HT-29 (cell line): Measurements from ENCODE around the gene USP20. TPM values are rescaled to one million over a fixed set of nuclear protein-coding genes. Genes with fewer than 3 reads are reported as not detected.
A peak's percentile ranks its signal among the peaks of the same experiment; 100 is the strongest.

Experiments
- DNase-seq: peaks from one replicate; pipeline ENCODE4 v3.0.0-alpha.2; 2015; ENCODE audit warnings: low spot score
- total RNA-seq: library from RNA; depleted of rRNA; stranded (reverse); fragments of >200 nt; shearing (Covaris generic); gene quantifications from 2 replicates; pipeline ENCODE4 v1.2.3, GENCODE V29; 2014

USP20 gene
- total RNA-seq, 1 experiment from 2014 or later = 12.4 TPM

DNA sequence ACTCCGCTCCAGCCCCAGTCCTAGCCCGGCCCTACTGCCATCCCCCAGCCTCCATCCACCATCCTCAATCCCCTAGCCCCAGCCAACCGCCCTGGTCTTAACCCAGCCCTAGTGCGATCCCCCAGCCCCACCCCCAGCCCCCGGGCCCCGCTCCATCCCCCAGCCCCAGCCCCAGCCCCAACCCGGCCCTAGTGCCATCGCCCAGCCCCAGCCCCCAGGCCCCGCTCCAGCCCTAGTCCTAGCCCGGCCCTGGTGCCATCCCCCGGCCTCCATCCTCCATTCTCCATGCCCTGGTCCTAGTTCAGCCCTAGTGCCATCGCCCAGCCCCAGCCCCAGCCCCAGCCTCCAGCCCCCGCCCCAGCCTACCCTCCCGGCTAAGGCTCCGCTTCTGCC, 11.7 kb upstream of the USP20 start:
- no peak for DNase-seq

DNA sequence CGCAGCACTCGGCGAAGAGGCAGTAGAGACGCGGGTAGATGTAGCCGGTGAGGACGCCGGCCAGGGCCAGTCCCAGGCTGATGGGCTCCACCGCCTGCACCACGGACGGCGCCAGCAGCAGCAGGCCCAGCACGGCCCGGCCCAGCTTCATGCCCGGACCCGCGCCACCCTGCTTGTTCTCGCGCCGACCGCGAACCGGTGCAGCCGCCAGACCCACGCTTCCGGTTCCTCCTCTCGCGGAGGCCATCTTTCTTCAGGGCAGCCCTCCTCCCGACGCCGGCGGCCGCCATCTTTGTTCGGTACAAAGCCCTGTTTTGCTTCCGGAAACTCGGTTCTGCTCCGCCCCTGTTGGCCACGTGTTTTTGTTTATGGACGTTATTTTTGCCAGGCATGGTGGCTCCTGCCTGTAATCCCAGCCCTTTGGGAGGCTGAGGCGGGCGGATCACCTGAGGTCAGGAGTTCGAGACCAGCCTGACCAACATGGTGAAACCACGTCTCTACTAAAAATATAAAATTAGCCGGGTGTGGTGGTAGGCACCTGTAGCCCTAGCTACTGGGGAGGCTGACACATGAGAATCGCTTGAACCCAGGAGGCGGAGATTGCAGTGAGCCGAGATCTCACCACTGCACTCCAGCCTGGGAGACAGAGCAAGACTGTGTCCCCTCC, 11.2 kb upstream of the USP20 start, which contains the start of gene TOR1A:
Gene TOR1A (minus strand): TSS at position 202 of the 667 bp plus-strand sequence. CDS start 51 bp downstream, at position 151.
- DNase-seq = peak; percentile 93

GRCh38 chr9:129826344-129826743, 8.9 kb upstream of the USP20 start:
- no peak for DNase-seq

GRCh38 chr9:129826759-129827158, 8.5 kb upstream of the USP20 start:
- DNase-seq = no peak

GRCh38 chr9:129828051-129828450, 7.2 kb upstream of the USP20 start:
- DNase-seq = no peak

- DNase-seq = no peak
Measured at GRCh38 chr9:129828969-129829368, 6.3 kb upstream of the USP20 start.

DNA sequence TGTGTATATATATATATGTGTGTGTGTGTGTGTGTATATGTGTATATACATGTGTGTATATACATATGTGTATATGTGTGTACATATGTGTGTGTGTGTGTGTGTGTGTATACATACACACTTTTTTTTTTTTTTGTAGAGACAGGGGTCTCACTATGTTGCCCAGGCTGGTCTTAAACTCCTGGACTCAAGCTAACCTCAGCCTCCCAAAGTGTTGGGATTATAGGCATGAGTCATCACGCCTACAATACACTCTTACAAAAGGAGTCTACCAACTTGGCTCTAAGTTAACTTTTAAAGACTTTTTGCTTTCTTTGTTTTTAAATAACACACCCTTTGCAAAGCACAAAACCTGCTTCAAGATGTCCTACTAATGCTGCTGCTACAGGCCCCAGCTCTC, 2.3 kb upstream of the USP20 start:
- no peak for DNase-seq

DNA sequence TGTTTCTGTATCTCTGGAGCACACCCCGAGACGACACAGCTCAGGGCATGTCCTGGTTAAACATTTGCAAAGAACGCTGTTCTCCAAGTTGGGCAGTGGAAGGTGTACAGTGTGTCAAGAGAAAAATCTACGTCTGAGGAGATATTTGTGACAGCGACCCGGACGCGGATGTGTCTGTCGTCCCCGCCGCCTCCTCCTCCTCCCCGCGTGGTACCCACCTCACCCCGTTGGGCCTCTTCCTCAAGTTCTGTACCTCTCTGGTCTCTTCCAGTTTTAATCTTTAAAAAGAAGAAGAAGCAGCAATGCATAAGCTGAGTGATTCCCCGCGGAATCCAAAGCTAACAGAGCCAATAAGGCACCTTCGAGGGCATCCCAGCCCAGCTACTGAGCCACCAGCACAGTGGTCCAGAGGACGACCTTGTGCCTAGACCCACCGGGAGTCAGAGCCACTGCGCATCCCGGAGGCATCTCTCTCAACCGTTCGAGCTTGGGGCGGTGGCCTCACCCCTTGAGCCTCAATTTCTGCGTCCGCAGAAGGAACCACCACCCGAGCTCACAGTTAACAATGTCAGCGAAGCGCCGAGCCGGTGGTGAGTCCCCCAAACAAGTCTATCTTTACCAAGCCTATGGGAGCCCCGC, 650 bp upstream of the USP20 start:
- no peak for DNase-seq

DNA sequence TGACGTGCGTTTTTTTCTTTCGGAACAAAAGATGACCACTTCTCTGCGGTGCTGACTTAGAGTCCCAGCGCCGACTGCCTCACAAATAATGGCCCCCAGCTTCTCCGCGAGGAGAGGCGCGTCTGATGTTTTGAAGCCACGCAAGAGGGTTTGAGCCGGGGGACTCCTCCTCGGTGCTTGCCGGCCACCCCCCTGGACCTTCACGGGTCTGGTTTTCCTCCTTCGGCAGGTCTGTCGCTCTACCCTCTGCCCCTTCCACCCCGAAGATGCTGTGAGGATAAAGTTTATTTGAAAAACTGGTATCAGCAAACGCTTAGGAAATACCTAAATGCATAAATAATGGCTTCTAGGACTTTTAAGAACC, 584 bp downstream of the USP20 start:
- no peak for DNase-seq

DNA sequence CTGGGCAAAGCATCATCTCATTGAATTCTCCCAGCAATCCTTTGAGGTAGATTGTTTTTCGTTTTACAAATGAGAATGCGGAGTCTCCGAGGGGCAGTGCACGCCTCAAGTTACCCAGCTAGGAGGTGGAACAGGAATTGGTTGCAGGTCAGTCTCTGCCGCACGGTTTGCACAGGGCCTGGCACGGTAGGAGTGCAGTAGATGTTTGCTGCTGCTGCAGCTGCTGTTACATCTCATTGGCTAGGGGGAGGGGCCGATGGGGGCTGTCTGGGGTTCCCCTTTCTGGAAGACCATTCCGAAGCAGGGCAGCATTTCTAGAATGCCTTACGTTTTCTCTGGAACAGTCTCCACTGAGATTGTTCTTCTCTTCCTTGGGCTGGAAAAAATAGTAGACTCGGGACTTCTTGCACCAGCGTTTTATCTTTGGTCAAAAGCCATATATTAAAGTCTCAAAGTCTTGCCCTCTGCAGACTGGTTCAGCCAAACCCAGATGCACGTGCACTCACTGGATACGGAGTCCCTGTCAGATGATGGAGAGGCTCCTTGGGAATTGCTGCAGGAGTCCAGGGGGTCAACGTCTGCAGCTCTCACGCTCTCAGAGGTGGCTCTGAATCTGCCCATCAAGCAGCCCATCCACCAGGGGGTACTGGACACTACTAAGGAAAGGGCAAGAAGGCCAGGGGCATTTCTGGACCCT, 1.2 kb downstream of the USP20 start:
- no peak for DNase-seq

GRCh38 chr9:129838707-129839259, 3.5 kb downstream of the USP20 start:
- DNase-seq = no peak

GRCh38 chr9:129839324-129840023, 4.2 kb downstream of the USP20 start:
- DNase-seq = no peak

- no peak for DNase-seq
Measured at GRCh38 chr9:129840034-129840433, 4.8 kb downstream of the USP20 start.

DNA sequence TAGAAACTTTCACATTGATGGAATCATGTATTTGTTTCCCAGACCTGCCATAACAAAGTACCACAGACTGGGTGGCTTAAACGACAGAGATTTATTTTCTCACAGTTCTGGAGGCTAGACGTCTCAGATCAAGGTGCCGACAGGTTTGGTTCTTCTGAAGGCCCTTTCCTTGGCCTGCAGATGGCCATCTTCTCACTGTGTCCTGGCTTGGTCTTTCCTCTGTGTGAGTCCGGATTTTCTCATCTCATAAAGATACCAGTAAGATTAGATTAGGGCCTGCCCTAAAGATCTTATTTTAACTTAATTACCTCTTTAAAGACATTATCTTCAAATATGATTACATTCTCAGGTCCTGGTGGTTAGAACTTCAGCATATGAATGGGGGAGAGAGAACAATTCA, 5.8 kb downstream of the USP20 start:
- no peak for DNase-seq

GRCh38 chr9:129845373-129845772, 10.1 kb downstream of the USP20 start:
- DNase-seq = no peak

DNA sequence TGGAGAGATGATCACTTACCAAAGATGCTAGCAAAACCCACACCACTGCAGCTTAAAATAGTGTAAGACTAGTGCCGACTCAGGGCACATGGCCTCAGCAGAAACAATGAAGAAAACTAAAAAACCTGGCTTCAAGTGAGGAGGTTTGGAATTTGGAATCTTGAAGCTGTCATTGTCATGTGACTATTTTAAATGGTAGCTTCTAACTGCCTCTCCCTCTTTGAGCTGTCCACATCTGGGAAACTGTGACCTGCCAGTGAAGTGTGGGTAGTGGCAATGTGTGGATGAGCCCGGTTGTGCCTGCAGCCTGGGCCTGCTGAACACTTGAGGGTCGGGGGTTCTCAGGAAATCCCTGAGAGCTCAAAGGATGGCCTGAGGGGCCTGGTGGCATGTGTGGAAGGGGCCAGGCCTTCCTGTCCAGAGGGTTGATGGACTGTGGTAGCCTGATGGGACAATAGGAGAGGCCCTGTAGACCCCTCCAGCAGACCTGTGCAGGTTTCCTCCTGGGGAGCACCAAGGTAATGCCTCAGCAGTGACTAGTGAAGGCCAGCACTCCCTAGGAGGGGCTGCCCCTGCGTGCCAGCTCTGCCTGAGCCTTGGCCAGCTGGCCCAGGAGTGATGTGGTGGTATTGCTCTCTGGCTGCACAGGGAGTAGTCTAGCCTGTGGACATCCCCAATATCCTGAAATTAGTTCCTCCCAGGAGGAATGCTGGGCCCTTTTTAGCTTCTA, 13.6 kb downstream of the USP20 start:
- DNase-seq = no peak

DNA sequence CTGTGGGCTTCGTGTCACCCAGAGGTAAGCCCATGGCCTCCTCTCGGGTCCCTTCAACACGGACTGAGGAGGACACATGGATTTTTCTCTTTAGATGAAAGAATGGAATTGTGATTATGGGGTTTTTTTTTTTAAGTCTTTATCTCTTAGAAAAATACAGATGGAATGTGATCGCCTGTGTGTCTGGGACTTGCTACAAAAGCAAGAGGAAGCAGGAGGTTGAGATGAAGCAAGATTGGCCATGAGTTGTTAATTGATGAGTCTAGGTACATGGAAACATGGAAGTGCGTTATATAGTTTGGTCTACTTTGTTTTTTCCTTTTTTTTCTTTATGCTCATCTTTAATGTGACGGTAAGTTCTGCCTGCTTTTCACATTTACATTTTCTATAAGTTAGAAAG, 14.6 kb downstream of the USP20 start:
- DNase-seq = no peak

DNA sequence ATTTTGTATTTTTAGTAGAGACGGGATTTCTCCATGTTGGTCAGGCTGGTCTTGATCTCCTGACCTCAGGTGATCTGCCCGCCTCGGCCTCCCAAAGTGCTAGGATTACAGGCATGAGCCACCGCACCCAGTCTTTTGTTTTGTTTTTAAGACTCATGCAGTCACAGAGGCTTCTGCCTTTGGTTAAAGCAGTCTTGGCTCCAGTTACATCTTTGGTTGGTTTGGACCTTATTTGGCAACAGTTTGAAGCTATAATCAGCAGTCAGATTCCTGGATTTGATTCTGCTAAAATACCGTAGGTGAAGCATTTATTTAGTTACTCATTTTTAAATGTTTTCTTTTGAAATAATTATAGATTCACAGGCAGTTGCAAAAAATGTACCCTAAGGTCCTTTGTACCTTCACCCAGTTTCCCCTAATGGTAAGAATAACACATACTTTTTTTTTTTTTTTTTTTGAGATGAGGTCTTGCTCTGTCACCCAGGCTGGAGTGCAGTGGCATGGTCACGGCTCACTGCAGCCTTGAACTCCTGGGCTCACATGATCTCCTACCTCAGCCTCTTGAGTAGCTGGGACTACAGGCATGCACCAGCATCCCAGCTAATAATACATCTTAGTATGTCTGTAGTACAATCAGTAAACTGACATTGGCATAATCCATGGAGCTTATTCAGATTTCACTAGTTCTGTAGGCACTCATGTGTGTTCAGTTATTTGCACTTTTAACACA, 15.7 kb downstream of the USP20 start:
- DNase-seq = no peak

DNA sequence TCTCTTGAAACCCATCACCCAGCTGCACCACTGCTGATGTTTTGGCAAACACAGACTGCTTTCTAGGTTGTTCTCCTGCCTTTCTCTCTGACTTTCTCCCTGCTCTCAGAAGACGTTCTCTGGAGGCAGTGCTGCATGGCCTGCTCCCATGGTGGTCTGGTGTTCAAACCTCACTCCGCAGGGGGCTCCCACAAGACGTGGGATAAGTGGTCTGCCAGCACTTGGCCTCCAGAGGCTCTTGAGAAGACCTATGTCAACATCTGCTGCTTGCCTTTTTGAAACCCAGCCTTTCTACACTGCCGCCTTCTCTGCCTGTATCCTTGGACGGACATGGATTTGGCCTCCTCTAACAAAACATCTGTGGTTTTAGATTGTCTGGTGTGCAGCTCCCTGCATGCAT, 16.6 kb downstream of the USP20 start:
- DNase-seq = no peak

- DNase-seq = no peak
Measured at GRCh38 chr9:129852579-129852978, 17.3 kb downstream of the USP20 start.

DNA sequence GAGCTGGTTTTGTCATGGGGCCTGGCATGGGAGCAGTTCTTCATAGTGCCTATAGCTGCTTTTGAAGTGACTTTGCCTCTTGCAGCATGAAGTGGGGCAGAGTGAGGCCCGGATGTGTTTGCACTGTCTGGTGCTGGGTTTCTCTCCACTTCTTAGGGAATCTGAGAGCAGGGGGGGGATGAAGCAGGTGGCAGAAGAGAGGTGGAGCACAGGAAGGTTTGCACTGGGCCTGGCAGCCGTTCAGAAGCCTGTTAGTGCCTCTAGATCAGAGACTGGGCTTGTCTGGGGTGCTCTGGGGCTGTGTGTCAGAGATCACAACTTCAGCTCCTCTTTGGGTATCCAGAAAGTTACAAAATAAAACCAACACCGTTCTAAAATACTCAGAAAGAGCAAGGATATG, 18.4 kb downstream of the USP20 start:
- no peak for DNase-seq
